Large intestine (tissue), 3 donors: ENCODE measurements around the gene DNAJB13. TPM values are rescaled to one million over a fixed set of nuclear protein-coding genes. Genes with fewer than 3 reads are reported as not detected.

Experiments used
- DNase-seq, 2 donors: peaks; one replicate each; pipeline versions ENCODE4 v3.0.0 to v3.0.0-alpha.2; 2013
- H3K27ac ChIP-seq: one replicate; pipeline ENCODE4 v1.5.1; 2013; ENCODE audit warnings: low read length
- H3K27me3 ChIP-seq: 2 replicates; pipeline ENCODE4 v1.6.1; 2013; ENCODE audit warnings: low read length; ENCODE audit not compliant: control insufficient read depth, insufficient read depth
- H3K36me3 ChIP-seq: 2 replicates; pipeline ENCODE4 v1.6.1; 2013; ENCODE audit warnings: low read length; ENCODE audit not compliant: control insufficient read depth, insufficient read depth
- H3K4me1 ChIP-seq: one replicate; pipeline ENCODE4 v1.6.1; 2013; ENCODE audit warnings: low read length; ENCODE audit not compliant: control insufficient read depth, insufficient read depth
- H3K4me3 ChIP-seq: one replicate; pipeline ENCODE4 v1.5.1; 2013; ENCODE audit warnings: low read length
- H3K9me3 ChIP-seq: one replicate; pipeline ENCODE4 v1.6.1; 2013; ENCODE audit warnings: mild to moderate bottlenecking, low read depth, low read length, moderate library complexity; ENCODE audit not compliant: control insufficient read depth
- WGBS: methylation state at CpG from one replicate; pipeline ENCODE4 v1.1.5; 2013; ENCODE audit warnings: low lambda C conversion rate; ENCODE audit not compliant: insufficient coverage; 5-methylcytosine and 5-hydroxymethylcytosine counted together
- polyA plus RNA-seq: library from polyadenylated mRNA; unstranded; fragments of 120-200 nt; gene quantifications from one replicate; pipeline ENCODE4 v1.2.1, GENCODE V29; 2013

The DNAJB13 gene
- polyA plus RNA-seq, 1 donor, result 0.22 TPM

- Histone ChIP-seq H3K27me3 (no peaks in the 10 kb centered on the region), H3K9me3 (no peaks in the 10 kb centered on the region), H3K4me1 (peaks cover 20% of the 10 kb centered on the region), H3K36me3 (peaks cover 16% of the 10 kb centered on the region), H3K4me3 (no peak overlapping the region), H3K27ac (no peak overlapping the region)
- DNase-seq, result no peak
- whole genome bisulfite sequencing, result no CpG with 5 or more reads among the region's 3 CpGs
Observed at GRCh38 chr11:74017631-74018030, 66.8 kb downstream of the DNAJB13 start.

- H3K4me1 ChIP-seq, result peaks cover 20% of the 10 kb centered on the region
Observed at GRCh38 chr11:74018331-74019005, 67.6 kb downstream of the DNAJB13 start.

GRCh38 chr11:74019104-74019738, 68.4 kb downstream of the DNAJB13 start:
- WGBS, result no CpG with 5 or more reads among the region's 4 CpGs
- H3K27me3 ChIP-seq, result no peaks in the 10 kb centered on the region
- DNase-seq, result peak; percentile 44 to 80
- H3K4me1 ChIP-seq, result peaks cover 20% of the 10 kb centered on the region
- no peaks in the 10 kb centered on the region for H3K9me3 ChIP-seq
- H3K27ac ChIP-seq, result peak overlapping the region; percentile 50
- H3K36me3 ChIP-seq, result peaks cover 10% of the 10 kb centered on the region
- no peak overlapping the region for H3K4me3 ChIP-seq

More at GRCh38 chr11:74018331-74019005, 67.6 kb downstream of the DNAJB13 start:
- Histone ChIP-seq H3K9me3 (no peaks in the 10 kb centered on the region), H3K27ac (peak overlapping the region; percentile 50), H3K4me3 (no peak overlapping the region), H3K36me3 (peaks cover 12% of the 10 kb centered on the region), H3K27me3 (no peaks in the 10 kb centered on the region)
- WGBS, result no CpG with 5 or more reads among the region's 9 CpGs
- DNase-seq, result peak; percentile 85 to 96

- DNase-seq, result no peak
- no peak overlapping the region for H3K27ac ChIP-seq
- H3K36me3 ChIP-seq, result peaks cover 9% of the 10 kb centered on the region
- no peak overlapping the region for H3K4me3 ChIP-seq
- H3K27me3 ChIP-seq, result no peaks in the 10 kb centered on the region
- peaks cover 20% of the 10 kb centered on the region for H3K4me1 ChIP-seq
- no peaks in the 10 kb centered on the region for H3K9me3 ChIP-seq
- WGBS, result no CpG with 5 or more reads among the region's 4 CpGs
Observed at GRCh38 chr11:74019860-74020259, 69.0 kb downstream of the DNAJB13 start.

Other genes starting within 250 kb of the DNAJB13 start
- 111 TPM for gene RAB6A, start 190.0 kb upstream of the DNAJB13 start, polyA plus RNA-seq
- 49.2 TPM for gene MRPL48, start 163.2 kb upstream of the DNAJB13 start, polyA plus RNA-seq
- gene COA4, start 74.2 kb upstream of the DNAJB13 start, polyA plus RNA-seq, result 84.9 TPM
- gene PAAF1, start 74.0 kb upstream of the DNAJB13 start, polyA plus RNA-seq, result 30.7 TPM
- 47.7 TPM for gene UCP2, start 31.8 kb downstream of the DNAJB13 start, polyA plus RNA-seq
- 2.3 TPM for gene UCP3, start 58.1 kb downstream of the DNAJB13 start, polyA plus RNA-seq
- 12.3 TPM for gene C2CD3, start 220.0 kb downstream of the DNAJB13 start, polyA plus RNA-seq
- 27.8 TPM for gene PPME1, start 220.3 kb downstream of the DNAJB13 start, polyA plus RNA-seq